OCI-M2 (cell line): ENCODE measurements around the gene ZNF813.
"Not testable (repeated sequence)": the region's sequence is repeated elsewhere in the genome, so short reads cannot be mapped to it uniquely, and the experiment has no call there.

Source experiments
- DNase-seq: peaks from one replicate; lab custom pipeline; 2025; ENCODE audit not compliant: unreplicated experiment; lab: John Stamatoyannopoulos, UW

Gene ZNF813

GRCh38 chr19:53467485-53468262 is at the start of gene ZNF813:
ZNF813 (plus strand) TSS chr19:53467733; CDS start chr19:53483823, 16,090 bp downstream.
- no peak for DNase-seq

- not testable (repeated sequence) for DNase-seq
Observed at GRCh38 chr19:53420520-53421315, 46.8 kb upstream of the ZNF813 start.

GRCh38 chr19:53422551-53422950 is 45.0 kb upstream of the ZNF813 start:
- no peak for DNase-seq

GRCh38 chr19:53423074-53423473 is 44.5 kb upstream of the ZNF813 start:
- DNase-seq, result not testable (repeated sequence)

GRCh38 chr19:53423680-53424079 is 43.9 kb upstream of the ZNF813 start:
- DNase-seq, result not testable (repeated sequence)

- no peak for DNase-seq
Observed at GRCh38 chr19:53424968-53425597, 42.5 kb upstream of the ZNF813 start.

- DNase-seq, result peak; percentile 10
Observed at GRCh38 chr19:53431399-53432087, 36.0 kb upstream of the ZNF813 start, which contains the start of gene ZNF761. ZNF761 (plus strand) TSS chr19:53431984; CDS start chr19:53447269, 15,285 bp downstream.

- no peak for DNase-seq
Observed at GRCh38 chr19:53432088-53432661, 35.4 kb upstream of the ZNF813 start.

- not testable (repeated sequence) for DNase-seq
Observed at GRCh38 chr19:53443809-53444208, 23.7 kb upstream of the ZNF813 start.

- not testable (repeated sequence) for DNase-seq
Observed at GRCh38 chr19:53447196-53447595, 20.3 kb upstream of the ZNF813 start.

GRCh38 chr19:53455828-53456227 is 11.7 kb upstream of the ZNF813 start:
- no peak for DNase-seq

GRCh38 chr19:53460131-53460721 is 7.3 kb upstream of the ZNF813 start:
- not testable (repeated sequence) for DNase-seq

- DNase-seq, result no peak
Observed at GRCh38 chr19:53461866-53462265, 5.7 kb upstream of the ZNF813 start.

GRCh38 chr19:53462861-53463260 is 4.7 kb upstream of the ZNF813 start:
- DNase-seq, result no peak

- DNase-seq, result no peak
Observed at GRCh38 chr19:53463263-53463662, 4.3 kb upstream of the ZNF813 start.

GRCh38 chr19:53466726-53467484 is 628 bp upstream of the ZNF813 start:
- DNase-seq, result no peak

GRCh38 chr19:53468628-53469027 is 1.1 kb downstream of the ZNF813 start:
- not testable (repeated sequence) for DNase-seq

- no peak for DNase-seq
Observed at GRCh38 chr19:53471916-53472315, 4.4 kb downstream of the ZNF813 start.

- not testable (repeated sequence) for DNase-seq
Observed at GRCh38 chr19:53474832-53475231, 7.3 kb downstream of the ZNF813 start.
